ENCODE results near the gene NCOA3.

GRCh38 chr20:47578543-47578942, 76.9 kb downstream of the NCOA3 start:
- TF ChIP-seq POLR2AphosphoS5 (IDR thresholded peaks at IDR 0.05) = no peak
- no peak for TF ChIP-seq POLR2A (IDR thresholded peaks at IDR 0.05)
- TF ChIP-seq CTCF (IDR thresholded peaks at IDR 0.05) = no peak
- TF ChIP-seq EP300 (IDR thresholded peaks at IDR 0.05) = no peak
